Measurements from ENCODE around the gene SLC6A9. TPM values are rescaled to one million over a fixed set of nuclear protein-coding genes. Genes with fewer than 3 reads are reported as not detected.

Gene SLC6A9
- total and polyA plus RNA-seq, 2 of the 8 experiments (the other 6 are each of a cell fraction or from before 2014, with no cell fraction given): 20.2 to 24.2 TPM

- H2BK12ac ChIP-seq (ENCODE audit: low read depth, low read length): peak overlapping the region; percentile 92; the same call in 1 of the 2 replicates
- no peak overlapping the region for H3K4ac ChIP-seq (replicated peaks; ENCODE audit: insufficient read length, low read depth, low read length)
- H3K79me1 ChIP-seq (ENCODE audit: low read depth, low read length): no peaks in the 10 kb centered on the region
- H2BK5ac ChIP-seq (ENCODE audit: low read depth, low read length): peak overlapping the region; percentile 49; the same call in 1 of the 2 replicates
- no peak overlapping the region for H2AFZ ChIP-seq (ENCODE audit: low read length)
- H4K91ac ChIP-seq (replicated peaks; ENCODE audit: insufficient read length, low read length): peak overlapping the region; percentile 11
- H4K5ac ChIP-seq (ENCODE audit: insufficient read length, low read depth, low read length): no peak overlapping the region
- no peak overlapping the region for H3K27ac ChIP-seq (ENCODE audit: low read depth, low read length)
- no peak overlapping the region for H3K4me3 ChIP-seq (ENCODE audit: extremely low read depth in 1 of 4, insufficient read depth in 2 of 4, low read depth in 3 of 4, low read length in 4 of 4)
- H3K56ac ChIP-seq (replicated peaks; ENCODE audit: insufficient read length, low read depth, low read length): no peak overlapping the region
- no peaks in the 10 kb centered on the region for H3K79me2 ChIP-seq (ENCODE audit: control insufficient read depth in 1 of 2, insufficient read depth in 2 of 2, low read length in 2 of 2)
- peaks cover 6 to 20% (median 12%) of the 10 kb centered on the region in 4 experiments; a peak in 6 of 7 replicates for H3K4me1 ChIP-seq (replicated peaks in 1 of 4; ENCODE audit: control insufficient read depth in 3 of 4, insufficient read depth in 4 of 4, low read length in 3 of 4)
- no peak overlapping the region for H3K14ac ChIP-seq (ENCODE audit: insufficient read length)
- FAIRE-seq: no peak
- no peaks in the 10 kb centered on the region for H3K36me3 ChIP-seq (ENCODE audit: control insufficient read depth in 2 of 4, insufficient read depth in 4 of 4, low read length in 3 of 4)
- DNase-seq (ENCODE audit: low read depth in 1 of 2, low spot score in 2 of 2): no peak
- H3K18ac ChIP-seq (ENCODE audit: extremely low read depth, low read length): no peak overlapping the region
- H3K9me3 ChIP-seq (ENCODE audit: insufficient read depth in 2 of 2, low read depth in 1 of 2, low read length in 1 of 2): no peaks in the 10 kb centered on the region
- 92% methylated on average over 11 of the region's 11 CpGs; no CpG with 5 or more reads in 1 of the 2 experiments for WGBS, 2 experiments (ENCODE audit: extremely low coverage in 1 of 2, insufficient coverage in 1 of 2, insufficient read length in 1 of 2, insufficient replicate concordance in 2 of 2, low coverage in 1 of 2, low lambda C conversion rate in 2 of 2, missing lambda C conversion rate in 1 of 2)
- H4K8ac ChIP-seq (ENCODE audit: extremely low read depth, insufficient read depth, low read length): no peak overlapping the region
- H3K4me2 ChIP-seq (ENCODE audit: insufficient read depth in 1 of 2, low read depth in 2 of 2, low read length in 2 of 2): no peak overlapping the region
- no peaks in the 10 kb centered on the region; the same call in 1 of the 2 replicates for H3K23me2 ChIP-seq (ENCODE audit: low read depth, low read length)
- peak overlapping the region; percentile 57; the same call in 1 of the 2 replicates for H2AK5ac ChIP-seq (ENCODE audit: low read depth, low read length)
- H3K23ac ChIP-seq (ENCODE audit: insufficient read length): no peak overlapping the region
- H3K27me3 ChIP-seq (replicated peaks in 1 of 4; ENCODE audit: control insufficient read depth in 3 of 4, extremely low read depth in 1 of 4, insufficient read depth in 3 of 4, low read length in 3 of 4): no peaks in the 10 kb centered on the region
- peak overlapping the region; percentile 40; the same call in 1 of the 2 replicates for H2BK20ac ChIP-seq (ENCODE audit: low read length)
- no peak overlapping the region for H2BK120ac ChIP-seq (replicated peaks; ENCODE audit: low read depth, low read length)
- H3K9ac ChIP-seq (replicated peaks in 1 of 4; ENCODE audit: extremely low read depth in 1 of 4, low read depth in 3 of 4, low read length in 3 of 4): 0 out of 7 replicates have a peak overlapping the region, but pooled peaks of 1 of the 4 experiments have one; percentile 19
- POLR2A ChIA-PET (ENCODE audit: partially characterized antibody): interaction anchor here (0.8 to 26.2 kb wide), 8 partner anchors 8 to 67 kb away, joined by 3 to 544 read pairs (median 8); partner anchors contain the start of genes ATP6V0B and CCDC24
- peak overlapping the region; percentile 36 for H2BK15ac ChIP-seq (ENCODE audit: low read length)
- no peaks in the 10 kb centered on the region for H4K20me1 ChIP-seq (replicated peaks in 1 of 2; ENCODE audit: control insufficient read depth in 1 of 2, insufficient read depth in 2 of 2, low read length in 2 of 2)
- CTCF ChIA-PET (ENCODE audit: partially characterized antibody): interaction anchor here (0.5 to 13.5 kb wide), 21 partner anchors 9 to 215 kb away, joined by 3 to 239 read pairs (median 6); partner anchors contain the start of gene CCDC24
- TF ChIP-seq E2F6 (IDR thresholded peaks at IDR 0.05) (no peak), SIRT6 (IDR thresholded peaks at IDR 0.05; ENCODE audit: low read length) (no peak), CEBPB (IDR thresholded peaks at IDR 0.05; ENCODE audit: low read depth, low read length) (no peak), ZNF274 (IDR thresholded peaks at IDR 0.05; ENCODE audit: borderline replicate concordance, extremely low read depth, low read length) (no peak), MAX (IDR thresholded peaks at IDR 0.05) (no peak), HDAC6 (IDR thresholded peaks at IDR 0.05; ENCODE audit: low read depth, low read length) (no peak), CHD2 (IDR thresholded peaks at IDR 0.05; ENCODE audit: low read length) (no peak)
These were observed 3.9 kb upstream of the SLC6A9 start for GRCh38 chr1:44034976-44035716.

Measured in H1 (cell line).